H1 (cell line): Measurements from ENCODE around the gene SPIB. TPM values are rescaled to one million over a fixed set of nuclear protein-coding genes. Genes with fewer than 3 reads are reported as not detected.

Experiments used
- CTCF ChIA-PET: fragments of 300-600 bp; sonication (Branson Sonifier 250); formaldehyde crosslinking; loops from one replicate; lab custom pipeline; 2021; ENCODE audit not compliant: partially characterized antibody; lab: Charles Lee
- POLR2A ChIA-PET: fragments of 300-600 bp; sonication (Branson Sonifier 250); formaldehyde crosslinking; loops from one replicate; lab custom pipeline; 2021; ENCODE audit warnings: inconsistent platforms; ENCODE audit not compliant: partially characterized antibody; lab: Charles Lee
- DNase-seq, 2 experiments: peaks; one replicate each; pipeline versions ENCODE4 v3.0.0 to v3.0.0-alpha.2; 2010 to 2022; ENCODE audit warnings: low spot score in 2 of 2, low read depth in 1 of 2, mixed read lengths in 1 of 2
- FAIRE-seq: peaks from 2 replicates; lab custom pipeline; 2011; peaks lifted over from hg19 to GRCh38; lab: Jason Lieb, UNC
- H2AFZ ChIP-seq: 2 replicates; pipeline ENCODE4 v1.8.1; 2012; ENCODE audit warnings: low read length, inconsistent platforms
- H2AK5ac ChIP-seq: 2 replicates; pipeline ENCODE4 v1.6.1; 2013; ENCODE audit warnings: low read depth, low read length
- H2BK120ac ChIP-seq: replicated peaks from 2 replicates; pipeline ENCODE3; 2013; ENCODE audit warnings: low read depth, low read length, inconsistent platforms
- H2BK12ac ChIP-seq: 2 replicates; pipeline ENCODE4 v1.6.1; 2013; ENCODE audit warnings: low read depth, low read length
- H2BK15ac ChIP-seq: 2 replicates; pipeline ENCODE4 v1.6.1; 2013; ENCODE audit warnings: low read length
- H2BK20ac ChIP-seq: 2 replicates; pipeline ENCODE4 v1.6.1; 2013; ENCODE audit warnings: low read length
- H2BK5ac ChIP-seq: 2 replicates; pipeline ENCODE4 v1.6.1; 2013; ENCODE audit warnings: low read depth, low read length
- H3K14ac ChIP-seq: 2 replicates; pipeline ENCODE4 v1.6.1; 2013; ENCODE audit warnings: inconsistent platforms; ENCODE audit not compliant: insufficient read length
- H3K18ac ChIP-seq: 2 replicates; pipeline ENCODE4 v1.6.1; 2013; ENCODE audit warnings: low read length; ENCODE audit errors: extremely low read depth
- H3K23ac ChIP-seq: 2 replicates; pipeline ENCODE4 v1.6.1; 2013; ENCODE audit warnings: inconsistent platforms; ENCODE audit not compliant: insufficient read length
- H3K23me2 ChIP-seq: 2 replicates; pipeline ENCODE4 v1.6.1; 2013; ENCODE audit warnings: low read depth, low read length
- H3K27ac ChIP-seq: 2 replicates; pipeline ENCODE4 v1.6.1; 2011; ENCODE audit warnings: low read depth, low read length, inconsistent platforms
- H3K27me3 ChIP-seq, 4 experiments: replicated peaks in 1 of 4; 1 replicate in 1 of 4; 2 replicates in 3 of 4; pipeline versions ENCODE4 v1.6.1 to v1.8.1; 2011 to 2013; ENCODE audit warnings: low read length in 3 of 4, mild to moderate bottlenecking in 3 of 4, inconsistent platforms in 2 of 4, mixed read lengths in 2 of 4, moderate library complexity in 1 of 4; ENCODE audit not compliant: control insufficient read depth in 3 of 4, insufficient read depth in 3 of 4; ENCODE audit errors: extremely low read depth in 1 of 4
- H3K36me3 ChIP-seq, 4 experiments: 2 replicates each; pipeline versions ENCODE4 v1.6.1 to v1.8.1; 2011 to 2013; ENCODE audit warnings: mild to moderate bottlenecking in 4 of 4, low read length in 3 of 4, moderate library complexity in 2 of 4, control low read depth in 1 of 4, inconsistent platforms in 1 of 4; ENCODE audit not compliant: insufficient read depth in 4 of 4, control insufficient read depth in 2 of 4
- H3K4ac ChIP-seq: replicated peaks from 2 replicates; pipeline ENCODE3; 2013; ENCODE audit warnings: low read length, low read depth, mixed read lengths, inconsistent platforms; ENCODE audit not compliant: insufficient read length
- H3K4me1 ChIP-seq, 4 experiments: replicated peaks in 1 of 4; 1 replicate in 1 of 4; 2 replicates in 3 of 4; pipeline versions ENCODE4 v1.6.1 to v1.8.1; 2011 to 2013; ENCODE audit warnings: low read length in 3 of 4, inconsistent platforms in 2 of 4, mixed read lengths in 1 of 4; ENCODE audit not compliant: insufficient read depth in 4 of 4, control insufficient read depth in 3 of 4
- H3K4me2 ChIP-seq, 2 experiments: 2 replicates each; pipeline versions ENCODE4 v1.6.1 to v1.8.1; 2011 to 2013; ENCODE audit warnings: low read depth in 2 of 2, low read length in 2 of 2, control low read depth in 1 of 2, inconsistent platforms in 1 of 2, mild to moderate bottlenecking in 1 of 2; ENCODE audit not compliant: insufficient read depth in 1 of 2
- H3K4me3 ChIP-seq, 4 experiments: fragments of 200-600, 300-600 bp in 1 of 4; sonication (generic), shearing (Covaris generic), sonication (Bioruptor Twin) in 1 of 4; 2 replicates each; pipeline versions ENCODE4 v1.5.1 to v1.8.1; 2011 to 2016; ENCODE audit warnings: low read length in 4 of 4, low read depth in 3 of 4, control low read depth in 2 of 4, inconsistent platforms in 2 of 4, mild to moderate bottlenecking in 2 of 4, mixed read lengths in 1 of 4, moderate library complexity in 1 of 4; ENCODE audit not compliant: insufficient read depth in 2 of 4; ENCODE audit errors: extremely low read depth in 1 of 4
- H3K56ac ChIP-seq: replicated peaks from 2 replicates; pipeline ENCODE3; 2013; ENCODE audit warnings: low read depth, mild to moderate bottlenecking, mixed read lengths, low read length, inconsistent platforms; ENCODE audit not compliant: insufficient read length
- H3K79me1 ChIP-seq: 2 replicates; pipeline ENCODE4 v1.6.1; 2013; ENCODE audit warnings: low read depth, low read length, control low read depth
- H3K79me2 ChIP-seq, 2 experiments: 2 replicates each; pipeline versions ENCODE4 v1.6.1 to v1.8.1; 2012 to 2013; ENCODE audit warnings: low read length in 2 of 2, mild to moderate bottlenecking in 2 of 2, inconsistent platforms in 1 of 2; ENCODE audit not compliant: insufficient read depth in 2 of 2, control insufficient read depth in 1 of 2
- H3K9ac ChIP-seq, 4 experiments: replicated peaks in 1 of 4; 1 replicate in 1 of 4; 2 replicates in 3 of 4; pipeline versions ENCODE4 v1.6.1 to v1.8.1; 2011 to 2013; ENCODE audit warnings: low read depth in 3 of 4, low read length in 3 of 4, control low read depth in 2 of 4, mild to moderate bottlenecking in 2 of 4, moderate library complexity in 2 of 4, inconsistent platforms in 1 of 4; ENCODE audit errors: extremely low read depth in 1 of 4
- H3K9me3 ChIP-seq, 2 experiments: 2 replicates each; pipeline versions ENCODE4 v1.6.1 to v1.8.1; 2012 to 2013; ENCODE audit warnings: mild to moderate bottlenecking in 2 of 2, moderate library complexity in 2 of 2, control low read depth in 1 of 2, inconsistent platforms in 1 of 2, low read depth in 1 of 2, low read length in 1 of 2, mixed read lengths in 1 of 2; ENCODE audit not compliant: insufficient read depth in 2 of 2
- H4K20me1 ChIP-seq, 2 experiments: replicated peaks in 1 of 2; 2 replicates each; pipeline versions ENCODE3 to v1.8.1; 2011 to 2013; ENCODE audit warnings: inconsistent platforms in 2 of 2, low read length in 2 of 2, mild to moderate bottlenecking in 1 of 2; ENCODE audit not compliant: insufficient read depth in 2 of 2, control insufficient read depth in 1 of 2
- H4K5ac ChIP-seq: 2 replicates; pipeline ENCODE4 v1.6.1; 2013; ENCODE audit warnings: low read length, low read depth, mixed read lengths, inconsistent platforms; ENCODE audit not compliant: insufficient read length
- H4K8ac ChIP-seq: 2 replicates; pipeline ENCODE4 v1.8.0; 2013; ENCODE audit warnings: mild to moderate bottlenecking, moderate library complexity, low read length, inconsistent platforms; ENCODE audit not compliant: insufficient read depth; ENCODE audit errors: extremely low read depth
- H4K91ac ChIP-seq: replicated peaks from 2 replicates; pipeline ENCODE3; 2013; ENCODE audit warnings: low read length, mixed read lengths, inconsistent platforms; ENCODE audit not compliant: insufficient read length
- BRCA1 ChIP-seq: IDR thresholded peaks from 2 replicates; pipeline ENCODE4 v1.6.1; 2012; ENCODE audit warnings: low read depth, low read length, improper control_type of control experiment
- KDM5A ChIP-seq: fragments of 200-600 bp; IDR thresholded peaks from 2 replicates; pipeline ENCODE4 v1.7.1; 2012; ENCODE audit warnings: mild to moderate bottlenecking, low read length, inconsistent platforms, mixed read lengths
- PHF8 ChIP-seq: fragments of 200-600 bp; sonication (generic); conservative IDR thresholded peaks from 2 replicates; pipeline ENCODE4 v1.7.1; 2012; ENCODE audit warnings: low read depth, mild to moderate bottlenecking, inconsistent platforms, low read length, moderate library complexity
- SP4 ChIP-seq: IDR thresholded peaks from 2 replicates; pipeline ENCODE4 v1.6.1; 2012; ENCODE audit warnings: low read length, inconsistent platforms
- TEAD4 ChIP-seq: IDR thresholded peaks from 2 replicates; pipeline ENCODE4 v1.6.1; 2012; ENCODE audit warnings: low read depth, low read length, inconsistent platforms, mixed read lengths
- WGBS, 2 experiments: shearing (Covaris generic) in 1 of 2; methylation state at CpG; one replicate each; pipeline versions ENCODE4 v1.1.6 to v1.1.7; 2013 to 2015; ENCODE audit warnings: low lambda C conversion rate in 2 of 2, mixed read lengths in 2 of 2, inconsistent platforms in 1 of 2, low coverage in 1 of 2, missing lambda C conversion rate in 1 of 2; ENCODE audit not compliant: insufficient replicate concordance in 2 of 2, insufficient coverage in 1 of 2, insufficient read length in 1 of 2; ENCODE audit errors: extremely low coverage in 1 of 2, missing lambda C conversion rate in 1 of 2; 5-methylcytosine and 5-hydroxymethylcytosine counted together
- polyA plus RNA-seq, 7 experiments: library from polyadenylated mRNA; depleted of rRNA in 3 of 7; stranded (reverse) in 5 of 7; unstranded in 2 of 7; fragments of >200 nt in 5 of 7; fragments of 200-250 nt in 2 of 7; gene quantifications; 1 replicate in 5 of 7; 2 replicates in 1 of 7; 4 replicates in 1 of 7; pipeline versions ENCODE4 v1.2.1 to v1.2.3, GENCODE V29; 2011 to 2013; ENCODE audit warnings: missing spikeins in 2 of 7, mixed read lengths in 2 of 7
- total RNA-seq: library from RNA; stranded (reverse); fragmentation: NEBNext Ultra II Directional; extraction: Animal tissue kit (Norgen Biotek cat#: 25700); gene quantifications from 2 replicates; pipeline ENCODE4 v1.2.1, GENCODE V29; 2021
- TF ChIP-seq, protein P1 (sequence below): IDR thresholded peaks from 2 replicates; pipeline ENCODE4 v1.6.1; 2012; ENCODE audit warnings: inconsistent platforms

The SPIB gene
- total and polyA plus RNA-seq, 2 of the 8 experiments (the other 6 are each of a cell fraction or from before 2014, with no cell fraction given) = 11.1 to 17.4 TPM

DNA sequence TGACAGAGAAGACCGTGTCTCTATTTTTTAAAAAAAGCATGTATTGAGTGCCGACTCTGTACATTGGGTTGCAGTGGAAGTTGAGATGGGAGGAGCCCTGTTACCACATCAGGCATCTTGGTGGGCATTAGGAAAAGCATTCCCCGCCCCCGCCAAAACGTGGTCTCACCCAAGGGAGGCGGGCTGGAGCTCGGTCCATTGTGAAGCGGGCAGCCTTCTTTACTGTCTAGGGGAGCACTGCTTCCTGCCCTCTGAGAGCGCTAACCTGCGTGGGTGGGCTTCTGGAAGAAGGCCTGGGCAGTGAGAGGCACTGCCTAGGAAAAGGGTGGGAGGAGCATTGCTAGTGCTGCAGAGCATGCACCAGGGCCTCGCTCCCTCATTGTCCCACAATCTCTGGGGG is 38.6 kb upstream of the SPIB start:
- Histone ChIP-seq H3K18ac (no peak overlapping the region), H3K79me2 (peaks cover 3 to 7% of the 10 kb centered on the region in 2 experiments; a peak in 3 of 4 replicates), H2AK5ac (no peak overlapping the region), H3K14ac (no peak overlapping the region), H3K79me1 (peaks cover 4% of the 10 kb centered on the region), H3K23ac (no peak overlapping the region), H3K27ac (no peak overlapping the region), H3K4me2 (no peak overlapping the region), H3K9ac (no peak overlapping the region), H3K36me3 (peaks cover 12 to 43% (median 33%) of the 10 kb centered on the region in 4 experiments), H3K27me3 (no peaks in the 10 kb centered on the region), H4K20me1 (peaks cover 5 to 11% of the 10 kb centered on the region in 2 experiments), H3K23me2 (peaks cover 8% of the 10 kb centered on the region; the same call in 1 of the 2 replicates), H2BK12ac (no peak overlapping the region), H4K8ac (no peak overlapping the region), H2BK20ac (no peak overlapping the region), H3K4me3 (no peak overlapping the region), H3K56ac (no peak overlapping the region), H2AFZ (no peak overlapping the region), H3K9me3 (no peaks in the 10 kb centered on the region), H3K4ac (no peak overlapping the region), H4K91ac (no peak overlapping the region), H4K5ac (no peak overlapping the region), H2BK5ac (no peak overlapping the region), H2BK15ac (no peak overlapping the region), H2BK120ac (no peak overlapping the region), H3K4me1 (peaks cover 0 to 5% (median 2%) of the 10 kb centered on the region in 4 experiments; a peak in 5 of 7 replicates)
- CTCF ChIA-PET = interaction anchor here (0.6 to 3.3 kb wide), 2 partner anchors 12 to 156 kb away, joined by 3 to 11 read pairs; no protein-coding TSS in a partner anchor
- no peak for FAIRE-seq
- WGBS, 2 experiments = 90% methylated on average over 11 of the region's 11 CpGs; no CpG with 5 or more reads in 1 of the 2 experiments
- no peak for TF ChIP-seq PHF8
- no peak for TF ChIP-seq BRCA1
- TF ChIP-seq, protein P1, sequence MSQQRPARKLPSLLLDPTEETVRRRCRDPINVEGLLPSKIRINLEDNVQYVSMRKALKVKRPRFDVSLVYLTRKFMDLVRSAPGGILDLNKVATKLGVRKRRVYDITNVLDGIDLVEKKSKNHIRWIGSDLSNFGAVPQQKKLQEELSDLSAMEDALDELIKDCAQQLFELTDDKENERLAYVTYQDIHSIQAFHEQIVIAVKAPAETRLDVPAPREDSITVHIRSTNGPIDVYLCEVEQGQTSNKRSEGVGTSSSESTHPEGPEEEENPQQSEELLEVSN = no peak
- no peak for TF ChIP-seq KDM5A
- TF ChIP-seq SP4 = no peak
- no peak for TF ChIP-seq TEAD4
- POLR2A ChIA-PET = no interaction called here
- no peak for DNase-seq
